Measurements from ENCODE around the gene MOAP1.

Gene MOAP1

GRCh38 chr14:93199031-93199430, 14.3 kb upstream of the MOAP1 start:
- TF ChIP-seq CTCF (IDR thresholded peaks at IDR 0.05), result no peak

GRCh38 chr14:93195316-93195999, 10.8 kb upstream of the MOAP1 start:
- TF ChIP-seq CTCF (IDR thresholded peaks at IDR 0.05), result no peak

GRCh38 chr14:93186956-93187355, 2.3 kb upstream of the MOAP1 start:
- TF ChIP-seq CTCF (IDR thresholded peaks at IDR 0.05), result no peak

GRCh38 chr14:93186466-93186865, 1.8 kb upstream of the MOAP1 start:
- TF ChIP-seq CTCF (IDR thresholded peaks at IDR 0.05), result no peak

GRCh38 chr14:93185349-93185720, 638 bp upstream of the MOAP1 start:
- no peak for TF ChIP-seq CTCF (IDR thresholded peaks at IDR 0.05)

- TF ChIP-seq CTCF (IDR thresholded peaks at IDR 0.05), result no peak
These were observed 940 bp downstream of the MOAP1 start for GRCh38 chr14:93183596-93184317.

- TF ChIP-seq CTCF (IDR thresholded peaks at IDR 0.05), result no peak
These were observed 9.2 kb downstream of the MOAP1 start for GRCh38 chr14:93175492-93175891.
